ENCODE results near the gene AGPAT2. TPM values are rescaled to one million over a fixed set of nuclear protein-coding genes. Genes with fewer than 3 reads are reported as not detected.

AGPAT2 gene
- total RNA-seq, 1 donor: 76.5 TPM

DNA sequence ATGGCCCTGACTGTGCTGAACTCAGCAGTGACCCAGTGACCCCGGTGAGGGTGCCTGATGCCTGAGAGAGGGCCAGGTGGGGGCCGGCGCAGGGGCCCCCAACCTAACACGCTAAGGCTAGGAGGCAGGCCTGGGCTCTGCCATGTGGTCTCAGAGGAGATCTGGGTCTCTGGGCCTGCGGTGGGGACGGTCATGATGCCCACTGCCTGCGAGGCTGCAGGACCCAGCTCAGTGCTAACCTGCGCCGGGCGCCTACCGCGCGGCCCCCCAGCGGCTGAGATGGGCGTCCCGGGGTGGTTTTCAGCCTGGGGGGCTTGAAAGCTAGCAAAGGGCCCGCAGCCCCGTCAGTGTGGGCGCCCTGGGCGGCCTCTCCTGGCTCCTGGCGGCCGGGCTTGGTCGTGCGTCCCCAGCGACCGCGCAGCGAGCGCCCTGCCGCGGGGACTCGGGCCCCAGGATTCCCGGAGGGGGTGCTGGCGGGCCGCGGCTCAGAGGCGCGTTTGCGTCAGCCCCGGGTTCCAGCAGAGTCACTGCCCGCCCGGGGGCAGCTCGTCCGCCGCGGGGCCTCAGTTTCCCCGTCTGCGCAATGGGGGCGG, 22.1 kb downstream of the AGPAT2 start:
- DNase-seq (ENCODE audit: low read depth in 2 of 3, low spot score in 2 of 3): peak in 1 of 3 donors; percentile 62

DNA sequence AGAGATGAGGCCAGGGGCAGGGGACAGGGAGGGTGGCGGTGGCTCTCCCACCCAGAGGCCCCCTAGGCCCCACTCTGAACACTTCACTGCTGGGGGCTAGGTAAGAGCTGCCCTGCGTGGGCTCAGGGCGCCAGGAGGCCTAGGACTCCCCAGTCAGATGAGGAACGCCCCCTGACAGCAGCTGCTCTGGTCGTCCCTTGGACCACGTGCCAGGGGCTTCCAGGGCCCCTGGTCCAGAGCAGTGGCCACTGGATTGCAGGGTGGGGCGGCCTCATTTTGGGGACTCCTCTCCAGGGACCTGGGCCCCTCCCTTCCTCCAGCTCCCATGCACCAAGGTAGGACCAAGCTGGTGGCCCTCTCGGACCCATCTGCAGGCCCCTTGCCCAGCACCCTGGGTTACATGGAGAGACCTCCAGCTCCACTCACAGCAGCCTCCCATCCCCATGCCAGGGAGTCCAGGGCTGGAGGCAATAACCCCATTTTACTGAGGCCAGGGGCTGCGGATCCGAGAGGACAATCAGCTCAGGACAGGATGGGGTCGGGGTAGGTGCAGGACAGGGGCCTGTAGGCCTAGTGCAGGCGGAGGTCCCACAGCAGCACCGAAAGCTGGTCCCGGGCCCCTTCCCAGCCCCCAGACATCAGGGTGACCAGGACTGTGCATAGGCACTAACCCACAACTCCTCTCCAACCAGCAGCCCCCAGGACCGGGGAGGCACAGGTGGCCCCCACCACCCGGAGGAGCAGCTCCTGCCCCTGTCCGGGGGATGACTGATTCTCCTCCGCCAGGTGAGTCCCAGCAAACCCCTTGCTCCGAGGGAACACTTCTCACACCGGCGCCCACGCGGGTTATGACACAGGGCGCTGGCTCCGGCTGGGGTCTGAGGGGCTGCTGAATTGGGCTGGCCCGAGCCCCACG, 23.0 kb downstream of the AGPAT2 start:
- no peak for DNase-seq (ENCODE audit: low read depth in 2 of 3, low spot score in 2 of 3)

- DNase-seq (ENCODE audit: low read depth in 2 of 3, low spot score in 2 of 3): no peak
Observed at GRCh38 chr9:136662656-136663581, 24.3 kb downstream of the AGPAT2 start, which contains the start of gene EGFL7. TSS of gene EGFL7 (plus strand) at chr9:136662916. CDS start at chr9:136668283, 5,367 bp downstream.

GRCh38 chr9:136662326-136662655, 25.0 kb downstream of the AGPAT2 start:
- no peak for DNase-seq (ENCODE audit: low read depth in 2 of 3, low spot score in 2 of 3)

GRCh38 chr9:136661641-136662325, 25.5 kb downstream of the AGPAT2 start:
- no peak for DNase-seq (ENCODE audit: low read depth in 2 of 3, low spot score in 2 of 3)

GRCh38 chr9:136660971-136661550, 26.2 kb downstream of the AGPAT2 start:
- no peak for DNase-seq (ENCODE audit: low read depth in 2 of 3, low spot score in 2 of 3)

- DNase-seq (ENCODE audit: low read depth in 2 of 3, low spot score in 2 of 3): peak in 1 of 3 donors; percentile 17
Observed at GRCh38 chr9:136659861-136660784, 27.1 kb downstream of the AGPAT2 start.

DNA sequence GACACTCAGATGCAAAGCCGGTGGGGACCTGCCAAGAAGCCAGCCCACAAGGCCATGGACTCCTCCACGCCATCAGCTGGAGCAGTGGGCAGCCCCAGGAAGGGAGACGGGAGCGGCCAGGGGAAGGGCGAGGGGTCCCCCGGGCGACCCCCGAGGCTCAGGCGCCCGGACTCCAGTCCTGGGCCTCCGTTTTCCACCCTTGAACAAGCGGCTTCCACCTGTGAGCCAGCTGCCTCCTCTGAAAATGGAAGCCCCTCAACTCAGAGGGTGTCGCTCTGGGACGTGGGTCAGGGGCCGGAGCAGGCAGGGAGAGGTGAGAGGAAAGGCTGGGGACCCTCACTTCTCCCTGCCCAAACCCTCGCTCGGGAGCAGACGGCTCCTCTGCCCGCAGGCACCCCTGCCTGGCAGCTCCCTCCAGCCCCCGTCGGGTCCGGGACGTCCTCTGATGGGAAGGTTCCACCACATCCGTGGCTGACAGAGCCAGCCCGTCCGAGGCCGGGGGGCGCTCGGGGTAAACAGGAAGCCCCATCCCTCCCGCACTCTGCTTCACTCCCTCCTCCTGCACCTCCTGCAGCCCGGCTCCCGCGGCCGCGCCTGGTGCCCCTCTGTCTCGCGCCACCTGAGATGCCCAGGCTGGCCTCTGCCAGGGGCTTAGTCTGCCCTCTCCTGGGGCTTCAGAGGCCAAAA, 28.3 kb downstream of the AGPAT2 start:
- DNase-seq (ENCODE audit: low read depth in 2 of 3, low spot score in 2 of 3): peak in 1 of 3 donors; percentile 52

DNA sequence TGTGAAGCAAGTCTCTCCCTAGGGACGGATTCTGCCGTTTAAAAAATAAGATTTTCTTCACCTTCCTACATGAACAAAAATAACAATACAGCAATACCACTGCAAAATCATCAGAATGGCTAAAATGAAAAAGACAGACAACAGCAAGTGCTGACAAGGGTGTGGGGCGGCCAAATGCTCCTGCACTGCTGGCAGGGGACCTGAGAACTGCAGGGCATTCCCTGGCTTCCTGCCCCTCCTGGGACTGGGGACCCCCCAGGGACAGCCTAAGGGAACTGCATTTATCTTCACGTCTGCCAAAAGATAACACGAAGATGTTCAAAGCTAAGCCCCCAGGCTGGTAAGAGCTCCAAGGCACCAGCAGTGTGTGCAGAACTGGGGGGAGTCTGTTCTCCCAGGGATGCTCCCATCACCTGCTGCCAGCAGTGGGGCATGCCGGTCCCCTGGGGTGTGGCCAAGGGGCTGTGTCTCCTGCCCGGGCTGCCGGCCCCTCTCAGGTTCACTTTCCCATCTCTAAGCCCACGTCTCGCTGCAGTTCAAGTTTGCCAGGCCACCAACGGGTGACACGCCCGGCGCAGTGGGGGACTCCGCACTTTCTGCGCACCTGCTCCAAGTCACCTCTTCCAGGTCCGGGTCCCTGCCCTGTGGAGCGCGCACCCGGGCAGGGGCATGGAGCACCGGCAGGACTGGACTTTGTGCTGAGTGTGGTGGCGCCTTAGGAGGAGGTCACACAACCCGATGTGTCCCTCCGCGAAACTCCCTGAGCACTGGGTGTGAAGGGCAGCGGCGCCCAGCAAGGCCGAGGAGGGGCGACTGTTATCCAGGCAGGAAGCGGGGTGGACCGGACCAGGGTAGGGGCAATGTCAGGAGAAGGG, 29.0 kb downstream of the AGPAT2 start:
- DNase-seq (ENCODE audit: low read depth in 2 of 3, low spot score in 2 of 3): no peak

- peak in 2 of 3 donors; percentile 82 to 91 for DNase-seq (ENCODE audit: low read depth in 2 of 3, low spot score in 2 of 3)
Observed at GRCh38 chr9:136656795-136657611, 30.3 kb downstream of the AGPAT2 start.

DNA sequence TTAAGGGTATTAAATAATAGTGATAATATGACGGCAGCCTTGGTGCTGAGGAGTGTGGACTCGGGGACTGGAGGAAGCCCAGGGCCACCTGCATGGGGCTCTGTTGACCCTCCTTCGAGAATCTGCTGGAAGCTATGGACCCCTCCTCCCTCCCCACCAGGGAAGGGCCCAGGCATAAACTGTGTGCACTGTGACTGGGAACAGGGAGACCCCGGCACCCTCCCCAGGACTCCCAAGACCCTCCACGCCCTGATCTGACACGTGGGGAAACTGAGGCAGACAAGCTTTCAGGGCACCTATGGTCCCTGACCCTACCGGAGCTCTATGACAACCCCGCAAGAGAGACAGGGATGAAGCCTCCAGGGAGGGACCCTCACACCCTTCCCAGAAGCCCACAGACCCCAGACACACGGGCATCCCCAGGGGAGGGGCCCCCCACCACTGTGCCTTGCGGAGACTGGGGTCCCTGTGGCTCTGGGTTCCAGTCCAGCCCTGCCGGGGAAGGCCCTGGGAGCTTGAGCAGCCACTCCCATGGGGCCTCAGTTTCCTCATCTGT, 31.0 kb downstream of the AGPAT2 start:
- DNase-seq (ENCODE audit: low read depth in 2 of 3, low spot score in 2 of 3): no peak

DNA sequence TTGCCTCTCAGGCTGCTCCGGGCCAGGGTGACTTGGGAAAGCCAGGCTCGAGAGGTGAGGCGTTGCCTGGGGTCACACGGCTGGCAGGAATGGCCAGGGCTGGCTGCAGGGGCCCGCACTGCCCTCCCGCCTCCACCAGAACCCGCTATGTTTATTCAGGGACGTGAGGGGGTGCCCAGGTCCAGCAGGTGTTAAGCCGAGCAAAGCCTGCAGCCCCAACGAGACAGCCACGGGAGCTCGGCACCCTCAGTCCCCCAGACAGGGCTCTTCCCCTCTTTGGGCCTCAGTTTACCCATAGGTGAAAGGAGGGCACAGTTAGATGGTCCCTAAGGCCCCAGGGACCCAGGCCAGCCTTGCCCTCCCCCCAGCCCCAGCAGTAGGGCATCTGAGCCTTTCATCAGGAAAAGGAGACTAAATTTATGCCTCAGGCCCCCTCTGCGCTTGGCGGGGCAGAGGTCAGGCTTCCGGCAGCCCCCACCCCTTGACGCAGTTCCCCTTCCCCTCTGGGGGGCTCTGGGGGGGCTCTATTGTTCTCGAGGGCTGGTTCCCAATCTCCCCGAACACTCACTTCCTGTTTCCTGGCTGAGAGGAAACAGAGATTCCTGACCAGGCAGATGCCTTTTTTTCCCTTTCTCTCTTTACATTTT, 31.6 kb downstream of the AGPAT2 start:
- DNase-seq (ENCODE audit: low read depth in 2 of 3, low spot score in 2 of 3): peak in 2 of 3 donors; percentile 92 to 98

GRCh38 chr9:136654820-136655535, 32.3 kb downstream of the AGPAT2 start:
- DNase-seq (ENCODE audit: low read depth in 2 of 3, low spot score in 2 of 3): no peak

DNA sequence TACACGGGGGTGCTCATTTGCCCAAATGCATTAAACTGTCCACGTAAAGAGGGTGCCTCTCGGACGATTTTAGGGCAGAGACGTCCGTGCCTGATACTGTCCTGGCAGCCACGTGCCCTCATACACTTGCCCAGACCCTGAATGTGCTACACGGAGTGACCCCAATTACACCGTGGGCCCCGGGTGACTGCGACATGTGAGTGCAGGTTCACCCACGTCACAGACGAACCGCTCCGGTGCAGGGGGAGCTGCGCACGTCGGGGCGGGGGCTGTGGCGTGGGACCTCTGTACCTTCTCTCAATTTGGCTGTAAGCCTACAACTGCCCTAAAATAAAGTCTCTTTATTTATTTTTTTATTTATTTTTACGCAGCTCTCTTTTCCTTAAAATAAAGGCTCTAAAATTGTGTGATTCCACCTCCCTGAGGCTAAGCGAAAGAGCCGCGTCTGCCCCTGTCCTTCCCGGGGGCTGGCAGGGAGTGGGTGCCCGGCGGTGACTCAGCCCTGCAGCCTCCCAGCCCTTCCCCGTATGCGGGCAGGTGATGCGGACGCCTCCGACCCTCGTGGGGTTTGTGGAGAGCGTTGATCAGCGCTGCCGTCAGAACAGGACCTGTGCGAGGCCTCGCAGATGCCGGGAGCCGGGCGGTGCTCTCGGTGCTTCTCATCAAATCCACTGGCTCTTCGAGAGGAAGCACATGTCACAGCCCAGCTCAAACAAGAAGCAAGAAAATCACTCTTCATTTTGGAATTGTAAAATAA, 33.8 kb downstream of the AGPAT2 start:
- peak in 2 of 3 donors; percentile 62 to 68 for DNase-seq (ENCODE audit: low read depth in 2 of 3, low spot score in 2 of 3)

Measured in hematopoietic multipotent progenitor cell (in vitro differentiated cells).